Bladder microvascular endothelial cell (primary cell): ENCODE measurements around the gene CCT8. TPM values are rescaled to one million over a fixed set of nuclear protein-coding genes. Genes with fewer than 3 reads are reported as not detected.

ENCODE experiments used
- total RNA-seq: library from RNA; depleted of rRNA; stranded (reverse); fragments of >200 nt; gene quantifications from 2 replicates; pipeline ENCODE4 v1.2.3, GENCODE V29; 2014

CCT8 gene, protein sequence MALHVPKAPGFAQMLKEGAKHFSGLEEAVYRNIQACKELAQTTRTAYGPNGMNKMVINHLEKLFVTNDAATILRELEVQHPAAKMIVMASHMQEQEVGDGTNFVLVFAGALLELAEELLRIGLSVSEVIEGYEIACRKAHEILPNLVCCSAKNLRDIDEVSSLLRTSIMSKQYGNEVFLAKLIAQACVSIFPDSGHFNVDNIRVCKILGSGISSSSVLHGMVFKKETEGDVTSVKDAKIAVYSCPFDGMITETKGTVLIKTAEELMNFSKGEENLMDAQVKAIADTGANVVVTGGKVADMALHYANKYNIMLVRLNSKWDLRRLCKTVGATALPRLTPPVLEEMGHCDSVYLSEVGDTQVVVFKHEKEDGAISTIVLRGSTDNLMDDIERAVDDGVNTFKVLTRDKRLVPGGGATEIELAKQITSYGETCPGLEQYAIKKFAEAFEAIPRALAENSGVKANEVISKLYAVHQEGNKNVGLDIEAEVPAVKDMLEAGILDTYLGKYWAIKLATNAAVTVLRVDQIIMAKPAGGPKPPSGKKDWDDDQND
- total RNA-seq, result 192 and 240 TPM in 2 replicates

DNA sequence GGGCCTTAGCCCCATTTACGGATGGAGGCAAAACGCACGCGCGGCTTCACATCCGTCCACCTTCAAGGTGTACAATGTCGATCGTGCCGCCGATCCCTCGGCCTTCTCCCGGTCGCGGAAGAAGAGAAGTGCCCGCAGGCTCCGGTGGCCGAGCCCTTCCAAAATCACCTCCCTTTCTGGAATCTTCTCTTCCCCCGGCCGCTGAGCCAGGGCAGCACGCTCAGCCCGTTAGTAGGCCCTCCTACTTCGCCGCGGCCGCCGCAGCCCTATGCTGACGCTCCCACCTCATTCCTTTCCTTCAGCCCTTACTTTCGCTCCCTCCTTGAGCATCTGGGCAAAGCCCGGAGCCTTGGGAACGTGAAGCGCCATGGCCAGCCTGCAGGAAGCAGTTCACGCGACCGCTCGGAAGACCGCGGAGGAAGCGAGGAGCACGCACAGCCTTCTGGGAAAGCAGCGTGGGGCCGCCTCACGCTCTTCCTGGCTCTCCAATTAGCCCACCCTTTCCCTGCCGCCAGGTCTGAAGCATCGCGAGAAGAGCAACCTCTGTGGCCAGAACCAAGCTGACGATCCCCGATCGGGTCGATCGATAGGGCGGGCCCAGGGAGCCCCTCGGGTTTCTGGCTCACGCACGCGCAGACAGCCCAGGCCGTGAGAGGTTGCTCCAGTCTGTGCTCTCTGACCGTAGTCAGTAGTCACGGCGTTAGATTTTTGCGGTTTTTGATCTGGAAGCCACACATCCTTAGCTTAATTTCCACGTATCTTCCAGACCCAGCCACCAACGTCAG lies at the start of gene CCT8:
Gene CCT8, minus strand, starts transcription at position 427 of the 785 bp plus-strand sequence. Its CDS starts 58 bp downstream, at position 369.

GRCh38 chr21:29024474-29025327 lies 48.7 kb downstream of the CCT8 start, which contains the start of gene USP16:
Gene USP16, plus strand, starts transcription at chr21:29024668. Its CDS starts 3,246 bp downstream, at chr21:29027914.

Other genes starting within 250 kb of the CCT8 start
- gene LTN1, start 80.8 kb downstream of the CCT8 start, total RNA-seq, result 14.1 and 29.6 TPM in 2 replicates
- 11.0 and 20.8 TPM in 2 replicates for gene RWDD2B, start 54.3 kb downstream of the CCT8 start, total RNA-seq
- 19.3 and 26.0 TPM in 2 replicates for gene USP16, start 49.0 kb downstream of the CCT8 start, total RNA-seq
- 2.6 and 3.7 TPM in 2 replicates for gene MAP3K7CL, start 57.0 kb upstream of the CCT8 start, total RNA-seq
- gene BACH1, start 225.3 kb upstream of the CCT8 start, total RNA-seq, result 14.4 and 41.2 TPM in 2 replicates